Fibroblast of skin of abdomen (primary cell): ENCODE results near the gene GAS7.
"Not testable (repeated sequence)": the region's sequence is repeated elsewhere in the genome, so short reads cannot be mapped to it uniquely, and the experiment has no call there.

Experiments used
- DNase-seq: peaks from one replicate; pipeline ENCODE4 v3.0.0-alpha.2; 2013

Gene GAS7

GRCh38 chr17:9937241-9937761 is 261.1 kb downstream of the GAS7 start:
- DNase-seq, result peak; percentile 86

GRCh38 chr17:9936095-9936494 is 262.3 kb downstream of the GAS7 start:
- no peak for DNase-seq

GRCh38 chr17:9935408-9935807 is 263.0 kb downstream of the GAS7 start:
- DNase-seq, result peak; percentile 35

- DNase-seq, result no peak
These were observed 264.1 kb downstream of the GAS7 start for GRCh38 chr17:9934331-9934730.

- peak; percentile 66 for DNase-seq
These were observed 265.9 kb downstream of the GAS7 start for GRCh38 chr17:9932491-9932890.

GRCh38 chr17:9931144-9931741 is 267.2 kb downstream of the GAS7 start:
- DNase-seq, result no peak

GRCh38 chr17:9929871-9930270 is 268.5 kb downstream of the GAS7 start:
- DNase-seq, result peak; percentile 46

GRCh38 chr17:9928601-9929333 is 269.6 kb downstream of the GAS7 start:
- peak; percentile 92 for DNase-seq

- DNase-seq, result no peak
These were observed 272.1 kb downstream of the GAS7 start for GRCh38 chr17:9926150-9926804.

GRCh38 chr17:9925457-9925856 is 272.9 kb downstream of the GAS7 start:
- DNase-seq, result no peak

GRCh38 chr17:9924735-9925191 is 273.6 kb downstream of the GAS7 start:
- DNase-seq, result peak; percentile 73

GRCh38 chr17:9922012-9922848 is 276.2 kb downstream of the GAS7 start:
- no peak for DNase-seq

GRCh38 chr17:9921216-9921615 is 277.2 kb downstream of the GAS7 start:
- DNase-seq, result not testable (repeated sequence)

GRCh38 chr17:9918804-9919352 is 279.5 kb downstream of the GAS7 start:
- DNase-seq, result no peak

GRCh38 chr17:9918352-9918751 is 280.1 kb downstream of the GAS7 start:
- no peak for DNase-seq

- DNase-seq, result no peak
These were observed 280.6 kb downstream of the GAS7 start for GRCh38 chr17:9917801-9918200.

GRCh38 chr17:9917131-9917530 is 281.3 kb downstream of the GAS7 start:
- DNase-seq, result no peak

GRCh38 chr17:9916108-9916507 is 282.3 kb downstream of the GAS7 start:
- no peak for DNase-seq

- DNase-seq, result no peak
These were observed 284.9 kb downstream of the GAS7 start for GRCh38 chr17:9913476-9913875.

GRCh38 chr17:9912121-9913099 is 286.0 kb downstream of the GAS7 start:
- DNase-seq, result peak; percentile 40

GRCh38 chr17:9911089-9911488 is 287.3 kb downstream of the GAS7 start:
- DNase-seq, result no peak
